GM18526 (cell line): ENCODE results near the gene GLP2R.

Experiments used
- POLR2A ChIP-seq: IDR thresholded peaks from 3 replicates; pipeline ENCODE4 v1.6.1; 2011; ENCODE audit not compliant: insufficient read length; ENCODE audit errors: extremely low read depth

GLP2R gene

DNA sequence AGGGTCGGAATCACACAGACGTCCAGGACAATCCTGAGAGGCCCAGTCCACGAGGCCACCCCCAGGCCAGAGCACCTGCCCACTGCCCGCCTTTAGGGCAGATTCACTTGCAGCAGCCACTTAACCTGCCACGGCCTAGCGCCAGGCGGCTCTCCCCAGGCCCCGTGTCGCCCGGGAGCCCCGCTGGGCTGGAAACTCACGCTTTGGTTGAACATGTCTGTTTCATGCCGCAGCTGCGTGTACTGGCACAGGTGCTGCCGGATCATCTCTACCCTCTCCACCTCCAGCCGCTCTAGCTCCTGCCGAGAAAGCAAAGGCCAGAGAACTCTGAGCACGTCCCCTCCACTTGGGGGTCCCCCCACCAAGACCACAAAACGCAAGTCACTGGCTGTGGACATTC lies 92.1 kb downstream of the GLP2R start:
- TF ChIP-seq POLR2A = no peak

DNA sequence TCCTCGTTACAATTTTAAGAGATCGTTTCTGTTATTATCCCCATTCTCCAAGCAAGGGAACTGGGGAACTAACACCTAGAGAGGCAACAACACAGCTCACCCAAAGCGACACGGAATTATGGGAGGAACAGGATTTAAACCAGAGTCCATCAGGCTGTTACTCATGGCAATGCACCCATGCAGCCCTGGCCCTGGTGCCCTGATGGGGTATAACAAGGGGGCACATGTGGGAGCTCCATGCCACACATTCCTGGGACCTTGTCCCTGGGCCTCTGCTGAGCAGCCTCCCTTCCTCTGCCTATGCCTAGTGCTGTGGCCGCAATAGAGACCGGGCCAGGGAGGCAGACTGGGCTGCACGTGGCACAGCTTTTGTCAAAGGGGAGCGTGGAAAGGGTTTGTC lies 92.6 kb downstream of the GLP2R start:
- no peak for TF ChIP-seq POLR2A

DNA sequence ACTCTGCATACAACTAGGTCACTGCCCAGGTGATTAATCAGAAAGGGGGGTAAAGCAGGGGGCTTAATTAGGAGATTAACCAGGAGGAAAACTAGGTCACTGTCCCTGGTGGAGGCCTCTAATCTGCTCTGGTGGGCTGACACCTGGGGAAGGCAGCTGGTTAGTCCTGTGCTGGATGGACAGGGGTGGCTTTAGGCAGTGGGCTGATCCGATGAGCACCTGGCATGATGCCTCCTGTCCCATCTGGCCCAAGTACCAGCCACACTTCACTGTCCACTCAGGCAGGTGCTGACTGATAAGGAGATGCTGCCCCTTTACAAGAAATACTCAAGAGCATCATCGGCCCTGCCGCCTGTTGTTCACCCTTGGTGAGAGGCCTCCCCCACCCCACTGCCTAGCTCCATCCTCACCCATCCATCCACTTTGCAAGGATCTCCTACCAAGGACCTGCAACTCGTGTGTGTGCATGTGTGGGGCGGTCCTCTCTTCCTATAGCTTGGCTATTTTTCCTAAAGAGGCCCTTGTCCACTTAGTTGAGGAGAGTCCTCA lies 93.2 kb downstream of the GLP2R start:
- no peak for TF ChIP-seq POLR2A

DNA sequence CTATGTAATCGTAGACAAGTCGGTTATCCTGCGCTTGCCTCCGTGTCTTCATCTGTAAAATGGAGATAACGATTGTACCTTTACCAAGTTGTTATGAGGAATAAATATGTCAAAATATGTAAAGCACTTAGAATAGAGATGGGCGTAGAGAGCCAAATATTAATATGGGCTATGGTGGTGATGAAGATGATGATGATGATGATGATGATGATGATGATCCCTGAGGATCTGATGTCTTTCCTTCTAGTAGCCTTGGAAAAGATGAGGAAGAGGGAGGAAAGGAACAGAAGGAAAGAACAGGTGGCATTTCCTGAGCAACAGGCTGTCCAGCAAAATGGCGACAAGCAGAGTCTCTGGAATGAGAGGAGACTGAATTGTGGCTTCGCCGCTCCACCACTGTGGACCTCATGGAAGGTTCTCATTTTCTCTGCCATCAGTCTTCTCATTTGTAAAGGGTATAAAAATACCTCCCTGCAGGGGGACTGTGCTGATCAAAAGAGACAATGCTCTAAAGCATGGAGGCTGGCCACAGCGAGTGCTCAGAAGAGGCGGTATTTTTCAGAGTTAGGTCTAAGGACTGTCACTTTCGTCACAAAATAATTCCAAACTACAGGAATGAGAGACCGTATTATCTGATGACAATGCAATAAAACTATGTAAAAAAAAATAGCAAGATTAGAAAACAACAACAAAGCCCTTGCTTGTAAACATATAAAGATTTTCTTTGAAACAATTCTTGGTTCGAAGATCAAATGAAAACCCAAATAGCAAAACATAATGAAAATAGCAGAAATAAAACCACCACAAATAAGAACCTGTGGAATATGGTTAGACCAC lies 96.5 kb downstream of the GLP2R start:
- no peak for TF ChIP-seq POLR2A

DNA sequence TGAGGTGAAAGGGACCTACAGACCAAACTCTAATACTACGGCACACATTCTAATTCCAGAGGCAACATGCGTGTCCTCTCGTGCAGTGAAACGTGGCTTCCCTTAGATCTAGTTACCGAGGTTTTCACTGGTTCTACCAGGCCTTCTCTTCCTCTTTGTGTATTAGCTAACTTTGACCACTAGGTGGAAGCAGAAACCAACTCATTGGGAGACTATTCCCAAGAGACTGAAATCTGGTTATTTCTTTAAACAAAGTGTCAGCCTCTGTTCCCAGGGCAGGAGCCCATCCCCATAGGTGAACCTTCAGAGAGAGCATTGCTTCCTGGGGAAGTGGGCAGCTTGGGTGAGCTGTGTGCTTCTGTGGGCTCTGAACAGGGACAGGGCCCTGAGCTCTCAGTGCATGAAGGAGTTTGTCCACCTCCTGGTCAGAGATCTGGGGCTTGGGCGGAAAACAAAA lies 99.0 kb downstream of the GLP2R start:
- TF ChIP-seq POLR2A = no peak

DNA sequence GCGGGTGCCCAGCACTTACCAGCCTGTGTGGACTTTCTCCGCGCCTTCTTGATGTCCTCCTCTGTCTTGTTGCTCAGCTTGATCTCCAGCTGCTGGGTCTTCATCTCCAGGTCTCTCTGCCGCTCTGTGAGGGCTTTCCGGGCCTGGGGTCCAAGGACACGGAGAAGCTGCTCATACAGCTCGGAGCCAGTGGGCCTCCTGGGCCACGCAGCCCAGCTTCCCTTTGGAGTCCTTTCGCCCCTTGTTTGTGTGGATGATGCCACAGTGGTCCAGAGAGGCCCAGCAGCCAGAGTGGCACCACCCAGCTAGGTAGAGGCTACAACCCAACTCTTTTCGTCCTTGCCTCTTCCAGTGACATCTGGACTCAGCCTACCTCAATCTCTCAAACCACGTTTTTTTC lies 99.7 kb downstream of the GLP2R start:
- TF ChIP-seq POLR2A = no peak

DNA sequence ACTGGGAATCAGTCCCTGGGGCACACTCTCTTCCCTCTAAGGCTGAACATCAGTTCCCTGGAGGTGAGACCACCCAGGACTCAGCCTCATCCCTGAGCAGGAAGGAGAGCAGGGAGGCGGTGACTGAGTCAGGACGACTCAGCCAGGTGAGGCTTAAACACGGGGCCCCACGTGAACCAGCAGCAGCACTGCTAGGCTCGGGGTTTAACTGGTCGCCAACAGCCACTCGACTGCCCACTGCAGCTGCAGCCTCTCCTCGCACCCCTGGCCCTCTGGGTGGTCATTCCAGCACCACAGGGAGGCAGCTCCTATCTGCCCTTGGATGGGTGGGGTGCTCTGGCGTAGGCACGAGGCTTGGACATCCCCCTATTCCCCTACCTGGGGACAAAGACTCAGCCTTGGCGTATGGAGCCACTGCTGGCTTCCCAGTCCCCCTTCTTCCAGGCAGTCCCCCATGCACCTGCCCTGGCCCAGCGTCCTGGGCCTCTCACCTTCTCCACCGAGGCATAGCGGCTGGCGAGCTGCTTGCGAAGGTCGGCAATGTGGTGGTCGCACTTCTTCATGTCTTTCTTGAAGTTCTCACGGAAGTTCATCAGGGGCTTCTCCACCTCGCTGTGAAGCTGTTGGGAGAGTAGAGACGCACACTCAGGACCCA lies 100.6 kb downstream of the GLP2R start:
- no peak for TF ChIP-seq POLR2A

DNA sequence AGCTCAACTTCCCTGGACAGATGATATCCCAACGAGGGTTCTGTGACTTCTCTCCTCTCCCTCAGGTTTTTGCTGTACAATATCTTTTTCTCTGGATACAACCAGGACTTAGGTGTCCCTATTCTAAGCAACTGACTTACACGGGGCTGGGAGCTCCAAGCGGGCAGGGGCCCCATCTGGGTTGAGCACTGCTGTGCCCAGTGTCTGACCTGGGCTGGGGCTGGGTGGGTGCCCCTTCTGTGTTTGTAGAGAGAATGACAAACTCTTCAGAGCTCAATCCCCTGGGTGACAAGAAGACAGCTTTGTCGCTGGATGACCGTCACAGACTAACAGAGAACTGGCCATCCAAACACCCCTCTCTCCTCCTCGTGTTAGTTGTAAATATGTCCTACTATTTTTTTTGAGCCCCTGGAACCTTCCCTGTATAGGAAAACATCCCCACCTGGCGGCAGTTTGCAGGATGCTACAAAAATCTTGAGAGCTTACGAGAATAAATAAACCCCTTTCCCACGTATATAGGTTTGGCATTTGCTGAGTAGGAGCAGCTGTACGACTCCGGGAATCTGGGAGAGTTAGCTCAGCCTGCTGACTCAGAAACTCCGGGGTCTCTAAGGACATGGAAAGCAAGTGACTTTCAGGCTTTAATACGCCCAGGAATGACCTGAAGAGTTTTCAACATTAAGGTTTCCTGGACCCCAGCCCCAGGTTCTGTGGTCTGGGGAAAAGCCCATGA lies 103.0 kb downstream of the GLP2R start:
- TF ChIP-seq POLR2A = no peak

DNA sequence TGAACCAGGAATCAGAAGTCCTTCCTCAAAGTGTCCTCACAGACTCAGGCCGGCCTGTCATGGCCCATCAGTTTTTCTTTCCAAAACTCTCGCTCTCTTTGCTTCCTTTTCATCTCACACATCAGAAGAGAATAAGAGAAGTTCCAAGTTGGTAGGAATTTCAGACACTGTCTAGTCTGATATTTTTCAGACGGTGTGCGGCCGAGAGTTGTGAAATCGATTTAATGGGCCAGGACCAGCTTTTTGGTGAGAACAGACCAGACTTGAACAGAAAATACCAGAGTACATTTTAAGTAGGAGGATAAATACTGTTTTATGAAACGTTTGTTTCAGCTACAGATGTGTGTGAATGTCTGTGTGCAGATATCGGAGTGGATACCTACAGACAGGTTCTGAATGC lies 104.1 kb downstream of the GLP2R start:
- no peak for TF ChIP-seq POLR2A

DNA sequence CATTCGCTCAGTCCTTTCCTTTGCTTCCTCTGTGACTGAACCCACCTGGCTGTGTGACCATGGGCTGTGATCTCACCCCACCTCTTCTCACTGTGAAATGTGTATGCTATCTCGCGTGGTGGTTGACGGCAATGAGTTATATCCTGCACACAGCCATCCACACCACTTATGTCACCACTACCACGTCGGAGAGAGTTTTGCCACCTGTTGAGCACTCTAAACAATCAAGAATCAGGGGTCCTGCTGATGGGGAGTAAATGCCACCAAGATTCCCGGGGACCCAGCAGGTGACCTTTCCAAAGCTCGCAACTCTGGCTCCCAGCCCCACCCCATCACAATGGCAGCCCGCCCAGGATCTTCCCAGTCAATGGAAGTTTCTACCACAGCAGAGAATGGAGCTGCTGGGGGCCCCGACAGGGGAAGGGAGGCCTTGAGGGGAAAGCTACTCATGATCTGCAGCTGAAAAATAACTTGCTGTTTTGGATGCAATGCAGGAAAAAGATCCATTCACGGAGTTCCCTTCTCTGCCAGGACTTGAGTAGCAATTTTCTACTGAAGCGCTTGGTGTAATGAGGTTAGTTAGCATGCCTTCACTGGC lies 105.5 kb downstream of the GLP2R start:
- TF ChIP-seq POLR2A = no peak

DNA sequence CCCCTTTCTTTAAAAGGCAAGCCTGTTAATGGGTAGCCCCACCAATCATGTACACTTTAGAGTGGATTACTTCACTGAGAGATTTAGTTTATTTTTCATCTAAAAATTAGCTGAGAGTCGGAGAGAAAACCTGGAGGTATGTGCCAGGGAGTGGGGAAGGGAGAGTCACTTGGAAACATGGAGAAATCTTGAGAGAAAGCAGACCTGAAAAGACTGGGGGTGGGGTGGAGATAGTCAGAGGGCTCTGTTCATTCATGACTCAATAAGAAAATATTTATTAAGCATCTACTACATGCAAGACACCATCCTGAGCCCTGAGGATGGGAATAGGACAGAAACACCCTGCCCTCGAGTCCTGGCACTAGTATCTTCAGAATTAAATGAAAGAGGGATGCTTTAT lies 106.8 kb downstream of the GLP2R start:
- TF ChIP-seq POLR2A = no peak

DNA sequence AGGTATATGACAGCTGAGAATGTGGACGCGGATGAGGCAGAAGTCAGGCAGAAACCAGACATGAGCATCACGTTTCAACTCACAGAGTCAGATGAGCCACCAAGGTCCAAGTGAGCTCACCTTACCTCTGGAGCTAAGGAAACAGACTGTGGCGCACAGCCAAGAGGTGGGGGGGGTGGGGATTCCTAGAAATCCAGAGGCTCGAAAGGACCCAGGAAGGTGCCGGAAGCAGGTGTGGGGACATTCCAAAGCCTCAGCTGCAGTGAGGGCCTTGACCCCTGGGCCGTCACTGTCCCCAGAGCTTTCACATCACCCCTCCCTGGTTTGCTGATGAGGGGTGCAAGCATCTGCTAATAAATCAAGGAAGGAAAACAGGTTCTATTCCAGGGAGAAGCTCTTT lies 108.6 kb downstream of the GLP2R start:
- no peak for TF ChIP-seq POLR2A

DNA sequence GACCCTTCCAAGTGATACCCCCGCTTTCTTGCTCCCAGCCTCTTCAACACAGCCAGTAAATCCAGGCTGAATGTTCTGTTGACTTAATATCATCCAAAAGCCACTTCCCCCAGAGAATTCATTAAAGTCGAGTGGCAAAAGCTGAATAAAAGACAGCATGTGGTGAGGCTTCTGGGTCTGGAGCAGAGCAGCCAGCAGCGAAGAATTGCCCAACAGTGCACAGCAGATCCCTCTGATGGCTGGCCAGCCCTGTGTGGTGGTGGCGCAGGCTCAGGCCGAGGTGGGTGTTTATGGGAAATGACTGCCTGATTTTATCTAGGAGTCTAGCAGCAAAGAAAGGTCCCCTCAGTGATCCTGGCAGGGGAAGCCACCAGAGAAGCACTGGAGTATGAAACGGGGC lies 109.7 kb downstream of the GLP2R start:
- TF ChIP-seq POLR2A = no peak

DNA sequence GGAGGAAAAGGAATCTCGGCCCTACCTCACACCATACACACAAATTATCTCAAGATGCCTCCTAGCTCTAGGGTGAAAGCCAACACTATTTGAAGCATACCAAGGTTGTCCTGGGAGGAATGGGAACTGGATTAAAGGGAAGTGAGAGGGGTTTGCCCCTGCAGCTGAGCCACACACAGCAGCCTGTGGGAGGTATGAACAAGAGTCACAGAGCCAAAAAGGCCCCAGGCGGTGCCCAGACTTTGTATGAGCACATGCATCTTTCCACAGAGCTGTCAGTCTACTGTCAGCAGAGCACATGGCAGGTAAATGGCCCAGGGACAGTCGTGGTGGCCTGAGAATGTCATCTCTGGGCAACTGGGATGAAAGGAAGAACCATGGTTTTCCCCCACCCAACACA lies 110.4 kb downstream of the GLP2R start:
- no peak for TF ChIP-seq POLR2A

DNA sequence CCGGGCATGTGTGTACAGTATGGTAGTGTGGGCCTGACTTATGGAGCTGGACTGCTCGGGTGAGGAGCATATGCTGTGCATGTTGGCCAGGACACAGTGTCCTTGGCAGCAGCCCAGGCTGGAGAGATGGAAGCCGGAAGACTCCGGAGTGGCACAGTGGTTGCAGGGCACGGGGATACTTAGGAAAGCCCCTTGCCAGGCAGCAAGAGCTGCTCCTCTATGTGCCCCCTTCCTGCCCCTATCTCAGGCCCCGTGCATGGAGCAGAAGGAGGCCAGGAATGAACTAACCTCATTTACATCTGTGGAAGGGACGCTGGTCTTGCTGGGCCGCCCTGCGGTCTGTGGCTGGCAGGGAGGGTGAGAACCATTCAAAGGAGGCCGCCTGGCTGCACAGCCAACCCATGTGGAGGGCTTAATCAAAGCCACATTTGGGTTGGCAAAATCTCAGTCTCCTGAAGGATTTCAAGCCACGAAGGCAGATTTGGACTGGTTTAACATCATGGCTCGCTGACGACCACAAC lies 111.6 kb downstream of the GLP2R start:
- no peak for TF ChIP-seq POLR2A
